Muscle layer of duodenum (tissue), 2 donors: Measurements from ENCODE around the gene UBE2E1.
"Not testable (repeated sequence)": the region's sequence is repeated elsewhere in the genome, so short reads cannot be mapped to it uniquely, and the experiment has no call there.

Experiments
- H3K27ac ChIP-seq: one replicate; pipeline ENCODE4 v1.7.0; 2013; ENCODE audit warnings: mild to moderate bottlenecking, low read length
- H3K27me3 ChIP-seq: one replicate; pipeline ENCODE4 v1.7.0; 2013; ENCODE audit warnings: low read depth, mild to moderate bottlenecking, control low read depth, low read length
- H3K36me3 ChIP-seq, 2 donors: one replicate each; pipeline ENCODE4 v1.7.0; 2013; ENCODE audit warnings: low read length in 2 of 2, control low read depth in 1 of 2, mild to moderate bottlenecking in 1 of 2; ENCODE audit not compliant: insufficient read depth in 2 of 2, control insufficient read depth in 1 of 2
- H3K4me1 ChIP-seq, 2 donors: one replicate each; pipeline ENCODE4 v1.7.0; 2013; ENCODE audit warnings: low read length in 2 of 2, mild to moderate bottlenecking in 2 of 2, control low read depth in 1 of 2, moderate library complexity in 1 of 2; ENCODE audit not compliant: insufficient read depth in 2 of 2, control insufficient read depth in 1 of 2
- H3K4me3 ChIP-seq, 2 donors: one replicate each; pipeline ENCODE4 v1.7.0; 2013; ENCODE audit warnings: low read length in 2 of 2, low read depth in 1 of 2, mild to moderate bottlenecking in 1 of 2
- H3K9me3 ChIP-seq, 2 donors: one replicate each; pipeline ENCODE4 v1.7.0; 2013; ENCODE audit warnings: low read length in 2 of 2, control low read depth in 1 of 2, mild to moderate bottlenecking in 1 of 2; ENCODE audit not compliant: control insufficient read depth in 1 of 2
- donor health status: healthy.

UBE2E1 gene

GRCh38 chr3:23874359-23875112 lies 68.8 kb downstream of the UBE2E1 start:
- peaks cover 4 to 32% of the 10 kb centered on the region in 2 donors for H3K4me1 ChIP-seq
- H3K27me3 ChIP-seq, result no peaks in the 10 kb centered on the region
- H3K36me3 ChIP-seq, result no peaks in the 10 kb centered on the region
- no peaks in the 10 kb centered on the region for H3K9me3 ChIP-seq
- no peak overlapping the region for H3K4me3 ChIP-seq
- no peak overlapping the region for H3K27ac ChIP-seq

- no peaks in the 10 kb centered on the region for H3K27me3 ChIP-seq
- H3K4me1 ChIP-seq, result peaks cover 4 to 32% of the 10 kb centered on the region in 2 donors
- no peak overlapping the region for H3K27ac ChIP-seq
- no peaks in the 10 kb centered on the region for H3K9me3 ChIP-seq
- H3K4me3 ChIP-seq, result no peak overlapping the region
- H3K36me3 ChIP-seq, result no peaks in the 10 kb centered on the region
Measured at GRCh38 chr3:23875113-23875725, 69.5 kb downstream of the UBE2E1 start.

GRCh38 chr3:23876923-23877322 lies 71.2 kb downstream of the UBE2E1 start:
- H3K9me3 ChIP-seq, result no peaks in the 10 kb centered on the region
- H3K27me3 ChIP-seq, result no peaks in the 10 kb centered on the region
- H3K27ac ChIP-seq, result no peak overlapping the region
- peaks cover 0 to 1% of the 10 kb centered on the region in 2 donors for H3K36me3 ChIP-seq
- peaks cover 4 to 42% of the 10 kb centered on the region in 2 donors for H3K4me1 ChIP-seq
- no peak overlapping the region for H3K4me3 ChIP-seq

GRCh38 chr3:23877329-23877980 lies 71.7 kb downstream of the UBE2E1 start:
- Histone ChIP-seq H3K36me3 (peaks cover 0 to 3% of the 10 kb centered on the region in 2 donors), H3K4me3 (no peak overlapping the region), H3K27ac (no peak overlapping the region), H3K4me1 (peaks cover 4 to 42% of the 10 kb centered on the region in 2 donors), H3K27me3 (no peaks in the 10 kb centered on the region), H3K9me3 (no peaks in the 10 kb centered on the region)

GRCh38 chr3:23879485-23879884 lies 73.7 kb downstream of the UBE2E1 start:
- H3K4me1 ChIP-seq, result peaks cover 4 to 35% of the 10 kb centered on the region in 2 donors
- H3K27me3 ChIP-seq, result no peaks in the 10 kb centered on the region
- H3K9me3 ChIP-seq, result no peaks in the 10 kb centered on the region
- H3K27ac ChIP-seq, result no peak overlapping the region
- peaks cover 0 to 3% of the 10 kb centered on the region in 2 donors for H3K36me3 ChIP-seq
- H3K4me3 ChIP-seq, result no peak overlapping the region

GRCh38 chr3:23880703-23881339 lies 75.1 kb downstream of the UBE2E1 start:
- Histone ChIP-seq H3K36me3 (peaks cover 0 to 3% of the 10 kb centered on the region in 2 donors), H3K4me1 (peaks cover 4 to 25% of the 10 kb centered on the region in 2 donors), H3K27ac (no peak overlapping the region), H3K4me3 (no peak overlapping the region), H3K9me3 (no peaks in the 10 kb centered on the region), H3K27me3 (no peaks in the 10 kb centered on the region)

GRCh38 chr3:23881993-23882392 lies 76.2 kb downstream of the UBE2E1 start:
- not testable (repeated sequence) for H3K9me3 ChIP-seq, H3K27ac ChIP-seq, H3K27me3 ChIP-seq, H3K4me3 ChIP-seq, H3K36me3 ChIP-seq
- H3K4me1 ChIP-seq, result peaks cover 1 to 21% of the 10 kb centered on the region in 2 donors

GRCh38 chr3:23882487-23882918 lies 76.7 kb downstream of the UBE2E1 start:
- H3K27ac ChIP-seq, result no peak overlapping the region
- H3K36me3 ChIP-seq, result peaks cover 0 to 3% of the 10 kb centered on the region in 2 donors
- peaks cover 0 to 16% of the 10 kb centered on the region in 2 donors for H3K4me1 ChIP-seq
- no peaks in the 10 kb centered on the region for H3K9me3 ChIP-seq
- H3K27me3 ChIP-seq, result no peaks in the 10 kb centered on the region
- no peak overlapping the region for H3K4me3 ChIP-seq

GRCh38 chr3:23884481-23884880 lies 78.7 kb downstream of the UBE2E1 start:
- no peaks in the 10 kb centered on the region for H3K9me3 ChIP-seq
- no peaks in the 10 kb centered on the region for H3K27me3 ChIP-seq
- peaks cover 5 to 10% of the 10 kb centered on the region in 2 donors for H3K4me1 ChIP-seq
- no peak overlapping the region for H3K27ac ChIP-seq
- H3K36me3 ChIP-seq, result peaks cover 0 to 3% of the 10 kb centered on the region in 2 donors
- no peak overlapping the region for H3K4me3 ChIP-seq

GRCh38 chr3:23885210-23885609 lies 79.5 kb downstream of the UBE2E1 start:
- no peak overlapping the region for H3K27ac ChIP-seq
- H3K4me1 ChIP-seq, result peaks cover 5 to 10% of the 10 kb centered on the region in 2 donors
- H3K36me3 ChIP-seq, result peaks cover 4 to 7% of the 10 kb centered on the region in 2 donors
- H3K9me3 ChIP-seq, result no peaks in the 10 kb centered on the region
- no peaks in the 10 kb centered on the region for H3K27me3 ChIP-seq
- H3K4me3 ChIP-seq, result no peak overlapping the region

GRCh38 chr3:23886311-23886710 lies 80.6 kb downstream of the UBE2E1 start:
- Histone ChIP-seq H3K4me3 (no peak overlapping the region), H3K27me3 (no peaks in the 10 kb centered on the region), H3K4me1 (peaks cover 0 to 5% of the 10 kb centered on the region in 2 donors), H3K36me3 (peaks cover 7 to 9% of the 10 kb centered on the region in 2 donors), H3K9me3 (no peaks in the 10 kb centered on the region), H3K27ac (no peak overlapping the region)
